GM21528 (cell line): ENCODE measurements around the gene HOXC4.
"Not testable (repeated sequence)": the region's sequence is repeated elsewhere in the genome, so short reads cannot be mapped to it uniquely, and the experiment has no call there.

Experiments
- ATAC-seq: cut with Tn5 transposase; IDR thresholded peaks from one replicate; pipeline ENCODE4 v1.9.1; 2021; ENCODE audit warnings: mild to moderate bottlenecking, moderate library complexity; ENCODE audit not compliant: unreplicated experiment, low FRiP score

Gene HOXC4

DNA sequence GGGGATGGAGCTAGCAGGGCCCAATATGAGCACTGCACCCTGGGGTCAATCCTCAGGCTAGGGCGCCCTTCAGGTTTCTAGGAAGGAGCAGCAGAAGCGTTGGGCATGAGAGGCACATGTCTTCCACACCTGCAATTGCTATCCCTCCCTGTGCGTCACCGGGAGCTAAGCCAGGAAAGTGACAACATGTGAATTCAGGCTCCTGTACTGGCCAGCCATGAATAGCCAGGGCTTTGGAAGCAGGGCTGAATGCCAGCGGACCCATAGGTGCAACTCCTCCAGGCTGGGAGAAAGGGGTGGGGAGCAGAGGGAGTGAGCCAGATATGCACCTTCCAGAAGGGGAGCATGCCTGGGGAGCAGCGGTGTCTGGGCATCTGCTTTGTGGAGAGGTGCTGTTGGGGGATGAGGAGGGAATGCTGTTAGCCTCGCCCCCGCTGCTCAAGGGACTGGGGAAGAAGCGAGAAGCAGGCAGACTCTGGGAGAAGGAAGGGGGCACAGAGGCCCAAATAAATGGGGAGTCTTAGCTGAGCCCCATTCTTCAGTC is 14.7 kb upstream of the HOXC4 start:
- ATAC-seq, result no peak

DNA sequence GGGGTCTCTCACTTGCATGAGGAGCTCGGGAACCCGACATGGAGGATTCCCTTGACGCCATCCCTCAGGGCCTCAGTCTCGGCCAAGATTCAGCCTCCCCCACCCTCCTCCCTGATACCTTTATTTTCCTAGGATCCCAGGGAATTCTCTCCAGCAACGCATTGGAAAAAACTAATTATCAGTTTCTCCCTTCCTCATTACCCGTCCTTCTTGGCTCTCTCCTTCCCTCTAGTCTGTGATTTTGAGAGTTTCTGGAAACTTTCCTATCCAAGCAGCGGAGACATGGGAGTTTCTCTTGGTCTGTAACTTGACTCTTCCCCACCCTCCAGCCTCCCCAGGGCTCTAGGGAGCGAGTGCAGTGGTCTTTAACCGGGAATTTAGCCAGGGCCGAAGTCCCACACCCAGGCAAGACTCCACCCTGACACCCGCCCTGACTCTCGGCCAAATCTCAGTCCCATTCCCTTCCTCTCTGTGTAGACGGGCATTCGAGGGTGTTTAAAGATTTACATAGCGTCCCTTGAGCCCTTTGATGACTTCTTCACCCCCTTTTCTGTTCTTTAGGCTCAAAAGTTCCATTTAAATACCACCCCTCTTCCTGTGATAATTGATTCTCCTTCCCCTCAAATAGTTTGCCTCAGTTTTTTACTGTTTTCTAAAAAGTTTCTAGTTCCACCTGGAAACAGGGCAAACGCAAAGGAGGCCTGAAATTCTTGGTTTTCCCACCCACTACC is 14.1 kb upstream of the HOXC4 start:
- no peak for ATAC-seq

DNA sequence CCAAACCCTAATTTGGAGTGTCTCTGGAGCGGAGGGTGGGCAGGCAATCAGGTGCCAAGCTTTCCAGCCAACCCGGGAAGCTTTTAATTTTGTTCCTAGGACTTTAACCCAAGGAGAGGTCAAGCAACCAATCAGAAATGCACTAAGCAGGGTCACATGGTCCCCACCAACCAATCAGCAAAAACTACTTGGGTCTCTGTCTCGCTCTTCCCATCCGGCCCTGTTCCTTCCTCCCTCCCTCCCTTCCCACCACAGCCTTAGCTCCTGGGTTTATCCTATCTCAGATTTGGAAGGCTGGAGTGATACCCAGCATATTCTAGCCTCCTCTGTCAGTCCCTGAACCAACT is 13.5 kb upstream of the HOXC4 start:
- no peak for ATAC-seq

DNA sequence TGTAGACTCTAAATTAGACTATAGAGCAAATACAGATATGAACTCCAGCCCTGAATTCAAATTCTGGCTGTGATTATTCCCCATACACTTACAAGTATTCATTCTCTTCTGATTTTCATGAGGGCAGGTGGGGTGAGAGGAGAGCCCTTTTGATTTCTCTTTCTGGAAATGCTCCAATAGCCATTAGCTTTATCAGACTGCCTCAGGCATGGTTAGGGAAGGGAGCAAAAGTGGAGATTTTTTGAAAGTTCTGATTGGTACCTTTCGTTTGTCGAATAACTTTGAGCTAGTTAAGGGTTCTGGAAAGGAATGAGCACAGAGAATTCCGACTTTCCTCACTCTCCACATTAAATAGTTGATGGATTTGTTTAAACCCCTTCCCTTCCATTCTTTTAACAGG is 13.0 kb upstream of the HOXC4 start:
- ATAC-seq, result no peak

DNA sequence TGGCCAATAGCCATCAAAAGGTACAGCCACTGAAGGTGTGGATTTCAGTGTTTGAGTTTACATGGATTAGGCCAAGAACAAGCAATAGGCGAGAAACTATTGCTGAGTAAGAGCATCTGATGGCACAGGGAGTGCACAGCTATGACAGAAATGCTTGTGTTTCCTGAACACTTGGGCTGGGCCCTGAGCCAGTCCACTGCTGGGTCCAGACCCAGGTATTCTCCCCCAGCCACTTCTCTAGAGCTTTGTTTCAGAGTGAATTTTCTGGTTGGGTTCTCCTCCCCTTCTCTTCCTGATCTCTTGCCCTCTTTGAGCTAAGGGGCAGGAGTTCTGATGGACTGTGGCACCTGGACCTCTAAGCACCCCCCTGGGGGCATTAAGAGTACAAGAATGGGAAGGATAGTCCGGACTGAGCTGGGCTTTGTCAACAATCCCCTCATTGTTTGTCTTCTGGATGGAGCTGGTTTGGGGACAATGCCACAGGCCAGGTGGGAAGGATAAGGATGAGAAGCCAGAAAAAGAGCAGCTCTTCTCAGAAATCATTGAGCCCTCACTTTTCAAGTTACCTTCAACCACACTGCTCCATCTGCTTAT is 12.4 kb upstream of the HOXC4 start:
- no peak for ATAC-seq

DNA sequence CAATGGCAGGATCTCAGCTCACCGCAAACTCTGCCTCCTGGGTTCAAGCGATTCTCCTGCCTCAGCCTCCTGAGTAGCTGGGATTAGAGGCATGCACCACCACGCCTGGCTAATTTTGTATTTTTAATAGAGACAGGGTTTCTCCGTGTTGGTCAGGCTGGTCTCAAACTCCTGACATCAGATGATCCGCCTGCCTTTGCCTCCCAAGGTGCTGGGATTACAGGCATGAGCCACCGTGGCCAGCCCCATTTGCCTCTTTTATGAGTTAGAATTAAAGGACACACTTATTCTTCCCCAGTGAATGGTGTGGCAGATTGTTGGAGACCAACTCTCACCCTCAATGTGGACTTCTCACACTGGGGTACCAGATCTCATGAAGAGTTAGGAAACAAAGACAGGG is 11.6 kb upstream of the HOXC4 start:
- ATAC-seq, result not testable (repeated sequence)

DNA sequence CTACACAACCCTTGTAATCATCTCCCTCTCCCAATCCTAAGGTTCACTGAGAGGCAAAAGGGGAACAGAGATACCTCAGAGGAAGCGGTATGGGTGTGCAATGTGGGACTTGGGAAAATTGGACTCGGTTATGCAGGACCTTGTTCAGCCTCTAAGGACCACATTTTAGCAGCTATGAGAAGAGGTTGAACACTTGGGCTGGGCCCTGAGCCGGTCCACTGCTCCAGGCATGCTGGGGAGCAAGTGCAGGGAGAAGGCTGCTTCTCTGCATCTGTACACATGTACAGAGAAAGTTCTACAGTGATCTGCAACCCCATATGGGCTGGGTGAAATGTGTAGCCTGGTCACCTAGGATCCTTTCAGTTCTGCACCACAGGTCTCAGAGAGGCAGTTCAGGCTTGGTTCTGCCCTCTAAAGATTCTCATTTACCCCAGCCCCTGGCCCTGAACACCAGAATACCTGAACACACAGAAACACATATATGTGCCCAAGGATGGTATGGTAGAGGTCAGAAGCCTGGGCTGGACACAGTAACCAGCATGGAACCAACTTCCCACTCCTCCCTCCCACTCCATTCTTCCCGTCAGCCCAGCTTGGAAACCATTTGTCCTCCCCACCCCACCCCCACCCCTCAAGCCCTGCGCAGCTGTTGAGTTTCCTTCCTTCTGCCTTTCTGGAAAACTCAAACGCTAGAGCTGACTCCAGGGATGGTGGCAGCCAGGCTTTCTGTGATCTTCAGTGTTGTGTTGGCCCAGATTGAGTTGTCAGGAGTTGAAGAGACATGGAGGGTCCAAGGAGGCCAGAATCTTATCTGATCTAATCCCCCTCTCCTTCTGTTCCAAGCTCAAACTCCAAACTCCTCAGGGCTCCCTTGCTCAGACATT is 10.4 kb upstream of the HOXC4 start:
- ATAC-seq, result no peak

DNA sequence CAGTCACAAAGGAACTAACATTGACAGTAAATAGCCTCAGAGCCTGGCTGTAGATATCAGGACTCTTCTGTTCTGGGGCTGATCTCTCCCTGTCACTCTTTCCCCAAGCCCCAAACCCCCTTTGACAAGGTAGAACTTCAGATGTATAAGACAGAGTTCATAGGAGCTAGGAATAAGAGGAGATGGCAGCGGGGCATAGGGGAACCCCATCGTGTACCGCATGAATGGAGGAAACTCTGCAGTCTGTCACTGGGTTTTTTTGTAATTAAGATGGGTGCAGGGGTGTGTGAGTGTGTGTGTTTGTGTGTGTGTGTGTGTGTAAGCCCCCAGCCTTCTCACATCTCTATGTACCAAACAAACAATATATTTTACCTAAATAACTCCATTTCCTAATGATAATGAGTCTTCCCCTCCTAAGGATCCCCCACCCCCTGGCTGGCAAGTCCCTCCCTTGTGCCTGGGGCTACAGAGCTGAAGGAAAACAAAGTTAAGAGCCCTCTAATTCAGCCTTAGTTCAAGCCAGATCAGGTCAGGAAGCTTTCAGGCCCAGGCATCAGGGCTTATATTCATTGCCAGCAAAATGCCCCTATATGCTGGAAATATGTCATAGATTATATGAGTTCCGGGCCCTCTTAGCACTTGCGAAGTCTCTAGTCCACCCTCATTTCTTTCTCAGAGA is 9.1 kb upstream of the HOXC4 start:
- ATAC-seq, result no peak

DNA sequence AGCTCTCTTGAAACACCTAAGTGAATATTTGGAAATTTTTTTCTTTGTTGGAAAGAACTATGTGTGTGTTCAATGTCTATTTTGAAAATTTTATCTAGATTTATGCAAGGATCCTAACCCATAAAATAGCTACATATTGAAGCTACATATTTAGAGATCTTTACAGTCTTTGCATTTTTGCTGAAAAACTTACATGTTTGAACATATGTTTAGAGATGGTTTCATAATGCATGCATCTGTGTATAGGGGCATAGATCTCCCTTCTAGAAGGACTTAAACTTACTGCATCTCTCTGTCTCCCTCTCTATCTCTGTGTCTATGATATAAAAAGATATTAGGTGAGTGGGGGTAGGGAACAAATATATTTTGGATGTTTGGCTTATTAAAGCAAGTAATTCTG is 8.2 kb upstream of the HOXC4 start:
- no peak for ATAC-seq

DNA sequence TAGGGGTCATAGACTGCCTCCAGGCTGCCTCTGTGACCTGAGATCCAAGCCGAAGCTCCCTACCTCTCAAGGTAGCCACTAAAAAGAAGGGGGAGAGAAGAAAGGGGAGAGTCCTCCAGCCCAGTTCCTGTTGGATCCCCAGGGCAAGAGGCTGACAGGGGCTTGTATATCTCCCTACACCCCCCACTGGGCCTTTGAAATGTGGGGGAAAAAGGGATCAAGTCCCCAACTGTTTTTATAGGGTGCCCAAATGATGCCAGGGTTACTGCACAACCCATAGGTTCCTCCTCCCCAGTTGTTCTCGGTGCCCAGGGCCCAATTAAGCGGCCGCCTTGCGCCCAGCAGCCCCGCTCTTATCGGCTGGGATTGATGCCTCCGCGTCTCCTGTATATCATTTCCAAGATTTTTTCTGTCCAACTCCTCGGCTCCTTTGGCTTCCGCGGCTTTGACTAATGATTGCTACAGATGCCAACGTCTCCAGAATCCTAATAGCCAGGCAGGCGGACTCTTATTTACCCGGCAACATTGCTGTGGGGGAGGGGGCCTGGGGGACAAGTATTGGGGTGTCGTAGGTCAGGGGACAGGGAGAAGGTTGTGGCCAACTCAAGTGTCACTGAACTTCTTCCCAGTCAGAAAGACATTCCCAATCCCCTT is 7.6 kb upstream of the HOXC4 start:
- no peak for ATAC-seq

DNA sequence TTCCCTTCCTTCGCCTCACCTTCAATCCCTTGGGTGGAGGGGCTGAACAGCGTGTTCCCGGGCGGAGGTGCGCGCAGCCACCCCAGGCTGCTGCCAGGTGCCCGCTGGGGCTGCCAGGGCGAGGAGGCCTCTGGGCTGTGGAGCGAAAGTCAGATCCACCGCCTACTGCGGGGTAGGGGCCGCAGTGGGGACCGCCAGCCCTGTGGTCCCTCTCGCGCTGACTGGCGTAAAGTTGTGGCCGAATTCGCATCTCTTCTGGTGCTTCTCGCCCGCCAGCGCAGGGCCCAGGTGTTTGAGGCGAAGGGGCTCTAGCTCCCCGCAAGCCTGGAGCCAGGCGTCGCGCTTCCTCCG is 6.9 kb upstream of the HOXC4 start:
- ATAC-seq, result no peak

DNA sequence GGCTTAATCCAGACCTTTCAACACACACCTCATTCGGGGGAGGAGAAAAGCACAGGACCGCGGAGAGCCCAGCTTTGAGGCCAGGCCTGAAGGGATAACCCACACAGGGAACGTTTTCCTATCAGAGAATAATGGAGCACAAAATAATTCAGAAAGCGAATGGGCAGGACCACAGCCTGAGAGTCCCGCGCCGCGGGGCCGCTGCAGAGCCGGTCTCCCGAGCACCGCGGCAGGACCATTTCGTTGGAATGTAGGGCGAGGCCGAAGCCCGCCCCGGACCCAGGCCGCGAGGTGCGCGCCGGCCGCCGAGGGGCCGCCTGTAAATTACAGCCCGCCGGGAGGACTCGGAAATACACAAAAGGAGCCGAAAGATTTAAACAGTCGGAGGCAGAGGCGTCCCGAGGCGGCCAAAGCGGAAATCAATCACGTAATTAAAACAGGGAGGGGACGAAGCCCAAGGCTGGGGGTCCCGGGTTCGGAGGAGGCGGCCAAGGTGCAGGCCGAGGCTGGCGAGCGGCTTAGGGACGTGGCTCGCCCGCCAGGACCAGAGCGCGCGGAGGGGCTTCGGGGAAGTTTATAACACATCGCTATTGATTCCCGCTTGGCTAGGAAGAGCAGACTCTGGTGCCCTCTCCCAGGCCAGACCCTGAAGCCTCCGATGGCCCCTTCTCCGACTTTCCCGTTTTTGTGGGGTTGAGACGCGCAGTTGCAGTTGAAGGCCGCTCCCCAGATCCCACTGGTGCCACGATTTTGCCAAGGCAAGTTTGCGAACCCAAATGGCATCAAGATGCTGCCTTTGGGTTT is 6.3 kb upstream of the HOXC4 start:
- ATAC-seq, result no peak

DNA sequence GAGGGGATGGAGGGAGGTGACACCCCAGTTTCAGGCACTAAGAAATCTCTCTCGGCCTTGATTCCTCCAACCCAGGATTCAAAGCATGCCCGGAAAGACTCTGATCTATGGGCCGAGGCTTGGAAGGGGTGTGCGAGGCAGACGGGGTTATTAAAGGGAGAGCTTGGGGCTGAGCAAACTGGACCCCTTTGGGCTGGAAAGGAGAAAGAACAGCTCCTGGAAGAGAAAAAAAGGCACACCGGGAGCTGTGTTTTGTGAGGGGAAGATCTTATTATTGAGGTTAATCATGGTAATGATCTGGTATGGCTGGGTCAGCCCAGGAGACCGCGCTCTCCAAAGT is 5.7 kb upstream of the HOXC4 start:
- no peak for ATAC-seq

DNA sequence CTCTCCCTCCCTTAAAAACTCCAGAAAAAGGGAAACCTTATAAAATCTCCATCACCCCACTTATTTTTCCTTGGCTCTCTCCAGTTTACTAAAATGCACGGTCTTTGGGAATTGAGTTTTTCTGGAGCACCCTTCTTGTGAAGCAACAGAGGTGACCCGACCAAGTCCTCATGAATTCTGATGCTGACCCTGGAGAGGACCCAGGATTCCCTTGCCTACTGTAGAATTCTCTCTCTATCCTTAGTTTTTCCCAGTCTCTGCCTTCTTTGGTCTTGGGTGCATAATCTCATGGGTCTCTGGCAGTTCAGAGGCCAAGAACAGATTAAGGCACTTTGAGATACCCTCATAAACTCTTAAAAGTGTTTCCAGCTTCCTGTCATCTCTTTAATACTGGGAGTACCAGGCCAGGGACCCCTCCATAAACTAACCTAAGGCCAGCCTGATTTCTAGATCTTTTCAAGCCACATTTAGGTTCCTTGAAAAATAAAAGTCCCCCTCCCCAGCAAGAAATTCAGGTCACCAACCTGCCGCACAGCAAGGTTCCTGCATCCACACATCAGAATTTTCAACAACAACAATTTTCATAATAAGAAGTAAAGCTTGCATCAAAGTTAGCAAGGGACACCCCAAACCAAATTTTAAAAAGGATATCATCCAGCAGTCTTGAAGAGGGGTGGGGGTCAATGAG is 5.1 kb upstream of the HOXC4 start:
- ATAC-seq, result no peak

DNA sequence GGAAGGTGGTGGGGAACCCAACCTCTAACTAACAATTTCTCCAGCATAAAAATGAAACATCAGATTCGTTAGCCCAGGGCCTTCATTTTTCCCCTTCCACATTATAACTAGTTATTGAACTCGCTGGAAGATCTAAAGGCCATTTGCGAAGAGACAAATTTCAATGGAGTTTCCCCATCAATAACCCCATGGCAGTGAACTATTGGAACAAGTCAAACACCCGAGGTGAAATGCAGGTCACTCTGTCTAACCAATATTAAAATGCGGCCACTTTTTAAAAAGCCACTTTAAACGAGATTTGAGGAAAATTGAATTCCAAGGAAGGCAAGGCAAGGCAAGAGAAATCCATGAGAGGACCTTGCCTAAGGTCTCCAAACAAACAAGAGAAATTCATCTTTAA is 4.5 kb upstream of the HOXC4 start:
- no peak for ATAC-seq

DNA sequence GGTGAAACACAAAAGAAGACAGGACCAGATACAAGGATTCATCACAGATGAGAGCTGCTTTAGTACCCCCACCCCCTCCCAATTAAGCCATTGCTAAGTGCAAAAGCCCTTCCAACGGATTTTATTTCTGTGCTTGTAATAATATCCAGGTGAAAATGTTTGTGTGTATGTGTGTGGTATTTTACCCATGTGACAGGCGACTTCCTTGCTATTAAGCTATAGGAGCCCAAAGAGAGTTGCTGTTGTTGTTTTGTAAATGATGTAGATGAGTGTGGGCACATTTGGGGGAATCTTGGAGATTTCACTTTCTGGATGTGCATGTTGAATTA is 3.2 kb upstream of the HOXC4 start:
- no peak for ATAC-seq

DNA sequence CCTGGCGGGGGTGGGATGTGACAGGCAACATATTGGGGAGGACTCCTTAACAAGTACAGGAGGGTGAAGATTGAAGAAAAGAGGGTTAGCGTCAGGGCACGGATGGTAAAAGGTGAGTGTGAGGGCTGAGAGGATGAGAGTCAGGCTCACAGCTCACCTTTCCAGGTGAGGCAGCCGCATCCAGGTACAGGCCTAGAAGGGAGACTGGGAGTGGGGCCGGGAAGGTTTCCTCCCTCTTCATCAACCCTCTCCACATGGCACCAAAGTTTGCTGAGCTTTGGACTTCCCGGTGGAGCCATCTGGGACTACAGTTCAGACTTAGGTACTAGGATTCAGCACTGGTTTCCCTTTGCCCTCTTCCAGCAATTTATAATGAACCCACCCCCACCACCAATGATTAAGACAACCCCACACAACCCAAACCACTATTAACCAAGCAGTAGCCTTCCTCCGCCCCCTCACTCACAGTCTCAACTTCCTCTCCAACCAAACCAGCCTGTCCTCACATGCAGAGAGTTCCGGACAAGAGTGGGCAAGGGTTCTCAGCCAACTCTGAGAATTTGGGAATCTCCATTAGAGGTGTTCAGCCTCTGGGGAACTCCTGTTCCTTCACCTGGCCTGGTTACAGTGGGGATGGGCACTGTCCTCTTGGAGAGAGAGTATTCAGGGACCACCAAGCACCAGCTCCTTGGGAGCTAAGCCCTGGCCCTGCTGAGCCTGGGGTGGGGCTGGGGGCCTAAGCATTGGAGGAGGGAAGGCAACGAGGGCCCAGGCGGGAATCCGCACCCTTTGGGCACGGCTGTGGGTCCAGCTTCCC is 2.4 kb upstream of the HOXC4 start:
- ATAC-seq, result no peak

DNA sequence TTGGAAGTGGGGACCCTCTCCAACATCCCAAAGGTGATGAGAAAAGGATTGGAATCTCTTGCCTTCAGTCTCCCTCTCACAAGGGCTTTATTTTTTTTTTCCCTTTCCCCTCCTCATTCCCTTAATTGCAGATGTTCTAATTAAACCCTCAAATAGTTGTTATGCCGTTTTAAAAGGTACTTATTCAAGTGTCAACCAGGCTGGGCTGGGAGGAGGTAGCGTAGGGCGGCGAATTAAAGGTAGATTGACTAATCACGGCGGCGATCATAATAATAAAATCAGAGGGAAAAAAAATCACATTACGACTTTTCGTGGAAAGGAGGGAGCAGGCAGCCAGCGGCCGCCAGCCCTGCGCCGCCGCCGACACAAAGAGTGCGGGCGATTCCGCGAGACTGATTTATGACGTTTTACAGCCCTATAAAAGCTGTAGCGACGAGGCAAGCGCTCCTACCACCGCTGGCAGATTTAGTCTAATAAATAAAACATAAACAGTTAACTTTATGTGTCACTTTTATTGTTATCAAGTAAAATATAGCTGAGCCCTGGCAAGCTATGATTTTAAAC is 1.7 kb upstream of the HOXC4 start:
- no peak for ATAC-seq
